ENCODE data around the gene USP53. TPM values are rescaled to one million over a fixed set of nuclear protein-coding genes. Genes with fewer than 3 reads are reported as not detected.

USP53 gene
- total RNA-seq, 1 experiment from 2014 or later, result 9.2 TPM

Other genes with a start within 250 kb of the USP53 start
- gene MYOZ2, start 76.9 kb upstream of the USP53 start, total RNA-seq (2014; rRNA removed; shearing (Covaris generic)), result not detected in 2 replicates
- gene FABP2, start 109.4 kb downstream of the USP53 start, total RNA-seq (2014; rRNA removed; shearing (Covaris generic)), result not detected in 2 replicates

All from G401 (cell line).